Measurements from ENCODE around the gene NCEH1. TPM values are rescaled to one million over a fixed set of nuclear protein-coding genes. Genes with fewer than 3 reads are reported as not detected.
"Not testable (repeated sequence)": the region's sequence is repeated elsewhere in the genome, so short reads cannot be mapped to it uniquely, and the experiment has no call there.

The NCEH1 gene
- total RNA-seq (2021; ENCODE audit: unreplicated experiment) (73.0 TPM), Bru-seq, nascent RNA (percentile 87 among the genes with signal in this experiment), BruChase-seq, experiment 1, labeled RNA remaining after a 2-hour chase (percentile 86 among the genes with signal in this experiment), BruChase-seq, experiment 2, labeled RNA remaining after a 6-hour chase (percentile 92 among the genes with signal in this experiment)
- 31.7 TPM for polyA plus RNA-seq (2012; ENCODE audit: insufficient read length)
- long read RNA-seq, full-length matches to known transcripts, result 27 of 50 reads
- long read RNA-seq, partial matches to known transcripts, result 0 of 50 reads
- long read RNA-seq, other reads (novel, unspliced or antisense), result 23 of 50 reads

DNA sequence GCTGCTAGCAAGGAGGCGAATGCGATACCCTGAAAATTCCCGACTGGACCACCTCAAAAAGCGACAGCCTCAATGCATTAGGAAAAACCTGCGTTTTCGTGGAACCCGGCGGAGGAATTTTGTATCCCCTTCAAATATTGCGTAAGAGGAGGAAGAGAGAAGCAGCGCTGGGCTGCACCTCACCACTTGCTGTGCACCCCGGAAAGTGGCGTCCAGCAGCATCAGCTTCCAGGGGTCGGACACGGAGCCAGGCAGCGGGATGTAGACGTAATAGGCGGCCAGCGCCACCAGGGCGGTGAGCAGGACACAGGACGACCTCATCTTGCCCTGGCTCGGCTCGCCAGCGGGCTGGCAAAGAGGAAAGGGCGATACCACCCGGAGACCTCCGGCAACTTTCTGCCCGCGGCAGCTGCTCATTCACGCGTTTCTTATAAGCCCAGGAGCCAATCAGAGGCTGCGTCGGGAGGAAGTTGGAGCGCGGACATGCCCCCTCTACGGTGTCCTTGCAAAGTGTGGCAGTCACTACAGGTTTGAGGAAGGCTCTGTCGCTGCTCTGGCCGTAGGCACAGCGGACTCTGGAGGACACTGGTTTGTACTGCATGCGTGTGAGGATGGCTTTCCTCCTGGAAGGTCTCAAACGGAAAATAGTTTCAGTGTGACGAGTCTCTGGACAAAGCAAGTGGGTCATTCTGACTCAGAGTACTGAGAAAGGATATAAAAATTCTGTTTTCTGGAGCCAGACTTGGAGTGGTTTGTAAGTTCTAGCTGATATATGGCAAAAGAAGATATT lies at the start of gene NCEH1:
Gene NCEH1, minus strand, starts transcription at position 404 of the 790 bp plus-strand sequence. Its CDS starts 83 bp downstream, at position 321.
- TSS peak; percentile 84 for BruUV-seq (replicated peaks)
- H3K4me1 ChIP-seq (ENCODE audit: control insufficient read depth, insufficient read depth, low read length), result peaks cover 38% of the 10 kb centered on the region
- intact Hi-C loops (cut with micrococcal nuclease; ENCODE audit: unreplicated experiment), result loop anchor here (2.0 kb wide), 1 partner anchor 38 kb away; no protein-coding TSS in a partner anchor
- H3K4me3 ChIP-seq (ENCODE audit: low read depth in 2 of 2, low read length in 2 of 2), result peak within 1 kb of the TSS; percentile 81 to 94
- no peaks in the 10 kb centered on the region for H3K27me3 ChIP-seq (ENCODE audit: control insufficient read depth, insufficient read depth, low read length)
- peak; percentile 98 for ATAC-seq
- POLR2A ChIA-PET, result interaction anchor here (0.6 kb wide), 1 partner anchor 341 kb away, joined by 3 read pairs; no protein-coding TSS in a partner anchor
- peak; percentile 99 for DNase-seq (ENCODE audit: low read depth, low spot score)
- CTCF ChIA-PET, result interaction anchor here (0.5 to 1.6 kb wide), 4 partner anchors 38 to 88 kb away, joined by 3 to 10 read pairs (median 8); partner anchors contain the start of gene ECT2
- H3K9me3 ChIP-seq (ENCODE audit: control insufficient read depth, insufficient read depth, low read depth, low read length), result no peaks in the 10 kb centered on the region
- peak within 1 kb of the TSS; percentile 96 for H3K27ac ChIP-seq (ENCODE audit: low read length)
- H3K36me3 ChIP-seq (ENCODE audit: control insufficient read depth, insufficient read depth, low read length), result 0 out of 2 replicates have a peak, but pooled peaks cover 5% of the 10 kb centered on the region
- TF ChIP-seq REST (IDR thresholded peaks at IDR 0.05; ENCODE audit: insufficient read depth in 1 of 2, low read depth in 2 of 2, low read length in 1 of 2) (no peak), SIN3A (IDR thresholded peaks at IDR 0.05; ENCODE audit: borderline replicate concordance, insufficient read depth, low read depth, low read length) (peak; percentile 92; the same call in 1 of the 2 replicates), POLR2AphosphoS5 (IDR thresholded peaks at IDR 0.05; ENCODE audit: low read depth, low read length) (peak; percentile 99), TCF7L2 (IDR thresholded peaks at IDR 0.05; ENCODE audit: low read depth, low read length) (no peak)
- TF ChIP-seq, protein P1, sequence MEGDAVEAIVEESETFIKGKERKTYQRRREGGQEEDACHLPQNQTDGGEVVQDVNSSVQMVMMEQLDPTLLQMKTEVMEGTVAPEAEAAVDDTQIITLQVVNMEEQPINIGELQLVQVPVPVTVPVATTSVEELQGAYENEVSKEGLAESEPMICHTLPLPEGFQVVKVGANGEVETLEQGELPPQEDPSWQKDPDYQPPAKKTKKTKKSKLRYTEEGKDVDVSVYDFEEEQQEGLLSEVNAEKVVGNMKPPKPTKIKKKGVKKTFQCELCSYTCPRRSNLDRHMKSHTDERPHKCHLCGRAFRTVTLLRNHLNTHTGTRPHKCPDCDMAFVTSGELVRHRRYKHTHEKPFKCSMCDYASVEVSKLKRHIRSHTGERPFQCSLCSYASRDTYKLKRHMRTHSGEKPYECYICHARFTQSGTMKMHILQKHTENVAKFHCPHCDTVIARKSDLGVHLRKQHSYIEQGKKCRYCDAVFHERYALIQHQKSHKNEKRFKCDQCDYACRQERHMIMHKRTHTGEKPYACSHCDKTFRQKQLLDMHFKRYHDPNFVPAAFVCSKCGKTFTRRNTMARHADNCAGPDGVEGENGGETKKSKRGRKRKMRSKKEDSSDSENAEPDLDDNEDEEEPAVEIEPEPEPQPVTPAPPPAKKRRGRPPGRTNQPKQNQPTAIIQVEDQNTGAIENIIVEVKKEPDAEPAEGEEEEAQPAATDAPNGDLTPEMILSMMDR (IDR thresholded peaks at IDR 0.05), result peak; percentile 98
- in situ Hi-C loops (cut with HindIII; ENCODE audit: low pct_unique_long_range_greater_than_20kb, low sequenced_read_pairs), result no loop called here

- CTCF ChIA-PET; H3K4me3 ChIP-seq (ENCODE audit: low read depth in 2 of 2, low read length in 2 of 2); H3K9me3 ChIP-seq (ENCODE audit: control insufficient read depth, insufficient read depth, low read depth, low read length); DNase-seq (ENCODE audit: low read depth, low spot score); in situ Hi-C loops (cut with HindIII; ENCODE audit: low pct_unique_long_range_greater_than_20kb, low sequenced_read_pairs); intact Hi-C loops (cut with micrococcal nuclease; ENCODE audit: unreplicated experiment); BruUV-seq (replicated peaks); ATAC-seq; POLR2A ChIA-PET; H3K27ac ChIP-seq (ENCODE audit: low read length); H3K27me3 ChIP-seq (ENCODE audit: control insufficient read depth, insufficient read depth, low read length); H3K4me1 ChIP-seq (ENCODE audit: control insufficient read depth, insufficient read depth, low read length): not testable (repeated sequence)
- H3K36me3 ChIP-seq (ENCODE audit: control insufficient read depth, insufficient read depth, low read length), result peaks cover 90% of the 10 kb centered on the region
These were observed 49.5 kb upstream of the NCEH1 start for GRCh38 chr3:172760416-172760815.
